ENCODE data around the gene NUMA1. TPM values are rescaled to one million over a fixed set of nuclear protein-coding genes. Genes with fewer than 3 reads are reported as not detected.

The NUMA1 gene
- total RNA-seq, 3 donors from 2014 or later (not counting 1 experiment from before 2014, with no cell fraction given) = 261 to 290 (median 262) TPM

- H3K36me3 Mint-ChIP-seq = no peaks in the 10 kb centered on the region
- Histone ChIP-seq H3K4me1 (ENCODE audit: control insufficient read depth, insufficient read depth, low read length) (peaks cover 25% of the 10 kb centered on the region), H3K27ac (ENCODE audit: low read length) (no peak within 1 kb of the TSS), H3K9me3 (ENCODE audit: control insufficient read depth, insufficient read depth, low read length) (no peaks in the 10 kb centered on the region), H3K27me3 (ENCODE audit: control insufficient read depth, insufficient read depth, low read length) (no peaks in the 10 kb centered on the region), H3K4me3 (ENCODE audit: low read length) (no peak within 1 kb of the TSS), H3K36me3 (ENCODE audit: control insufficient read depth, insufficient read depth, low read length) (peaks cover 2% of the 10 kb centered on the region)
- 97% methylated on average over 14 of the region's 14 CpGs for WGBS (ENCODE audit: insufficient coverage)
- H3K27me3 Mint-ChIP-seq (ENCODE audit: low read depth in 2 of 2) = no peaks in the 10 kb centered on the region
- no peak within 1 kb of the TSS for H3K4me3 Mint-ChIP-seq
- no peak for ATAC-seq
- no peak for DNase-seq
- peak within 1 kb of the TSS; percentile 89 to 91 for H3K27ac Mint-ChIP-seq
- peaks cover 35 to 36% of the 10 kb centered on the region in 2 donors for H3K4me1 Mint-ChIP-seq
- TF ChIP-seq CTCF (IDR thresholded peaks at IDR 0.05) = no peak
- H3K9me3 Mint-ChIP-seq = no peaks in the 10 kb centered on the region
- intact Hi-C loops (cut with micrococcal nuclease) = no loop called here
Measured at GRCh38 chr11:72105888-72106287, 25.5 kb upstream of the NUMA1 start, which contains the start of gene TOMT. Gene TOMT (plus strand): TSS chr11:72105924. CDS start chr11:72105952, 28 bp downstream.

DNA sequence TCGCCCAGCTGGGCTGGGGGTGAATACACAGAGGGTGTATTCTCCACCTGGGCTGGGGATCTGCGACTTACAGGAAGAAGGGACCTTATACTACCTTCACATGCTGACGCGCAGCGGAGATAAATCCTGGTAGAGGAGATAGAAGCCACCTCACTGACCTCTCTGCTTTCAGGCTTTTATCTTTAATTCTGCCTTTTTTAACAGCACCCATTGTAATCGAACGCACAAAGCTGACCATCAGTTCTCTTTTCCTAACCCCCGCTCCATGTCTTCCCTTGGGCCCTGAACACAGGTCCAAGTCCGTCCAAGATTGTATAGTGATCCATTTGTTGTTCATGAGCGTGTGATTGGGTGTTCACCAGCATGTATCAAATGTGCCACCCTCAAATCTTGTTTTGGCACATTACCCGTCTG lies 23.4 kb upstream of the NUMA1 start:
- DNase-seq = no peak
- H3K36me3 ChIP-seq (ENCODE audit: control insufficient read depth, insufficient read depth, low read length) = peaks cover 6% of the 10 kb centered on the region
- peak overlapping the region; percentile 87 for H3K27ac ChIP-seq (ENCODE audit: low read length)
- intact Hi-C loops (cut with micrococcal nuclease) = loop anchor here (1.0 kb wide), 2 partner anchors 9 to 23 kb away; partner anchors contain the start of genes ANAPC15, LRRC51 and NUMA1
- H3K27me3 ChIP-seq (ENCODE audit: control insufficient read depth, insufficient read depth, low read length) = no peaks in the 10 kb centered on the region
- TF ChIP-seq CTCF (IDR thresholded peaks at IDR 0.05) = no peak
- Mint-ChIP-seq H3K36me3 (no peaks in the 10 kb centered on the region), H3K4me1 (peaks cover 43 to 45% of the 10 kb centered on the region in 2 donors), H3K27ac (peak overlapping the region; percentile 89 to 91), H3K9me3 (no peaks in the 10 kb centered on the region), H3K27me3 (ENCODE audit: low read depth in 2 of 2) (no peaks in the 10 kb centered on the region), H3K4me3 (peak overlapping the region; percentile 94)
- H3K4me1 ChIP-seq (ENCODE audit: control insufficient read depth, insufficient read depth, low read length) = peaks cover 31% of the 10 kb centered on the region
- H3K9me3 ChIP-seq (ENCODE audit: control insufficient read depth, insufficient read depth, low read length) = no peaks in the 10 kb centered on the region
- ATAC-seq = no peak
- H3K4me3 ChIP-seq (ENCODE audit: low read length) = peak overlapping the region; percentile 84
- WGBS (ENCODE audit: insufficient coverage) = 85% methylated on average over 10 of the region's 11 CpGs

DNA sequence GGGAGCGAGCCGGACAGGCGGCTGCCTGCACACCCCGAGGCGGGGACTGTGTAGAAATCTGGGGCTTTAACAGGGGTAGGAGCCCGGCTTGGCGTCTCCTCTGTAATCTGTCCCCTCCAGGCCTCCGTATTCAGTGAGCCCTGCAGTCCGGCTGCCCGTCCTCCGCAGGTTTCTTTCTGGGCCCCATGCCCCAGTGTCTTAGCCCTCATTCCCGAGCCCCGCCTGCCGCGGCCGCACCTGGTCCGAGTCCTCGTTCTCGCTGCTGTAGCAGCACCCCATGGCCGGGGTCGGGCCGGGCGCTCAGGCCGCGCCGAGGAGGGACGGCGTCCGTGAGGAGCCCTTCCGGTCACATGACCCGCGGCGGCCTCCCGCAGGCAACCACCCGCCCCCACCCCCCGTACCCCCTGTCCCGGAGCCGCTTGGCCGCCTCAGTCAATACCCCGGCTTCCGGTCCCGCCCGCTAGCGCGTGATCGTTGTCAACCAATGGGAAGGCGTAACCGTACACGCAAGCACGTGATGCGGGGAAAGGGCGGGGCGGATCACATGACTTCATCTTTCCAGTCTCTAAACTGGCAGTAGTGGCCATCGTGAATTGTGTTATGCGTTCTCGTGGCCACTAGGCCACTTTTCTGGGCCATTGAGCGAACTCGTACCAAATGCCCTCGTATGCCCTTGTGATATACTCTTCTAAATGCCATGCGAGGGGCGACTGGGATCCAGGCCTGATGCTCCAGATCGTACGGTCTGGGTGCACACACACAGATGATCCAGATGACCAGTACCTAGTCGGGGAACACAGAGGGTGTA lies 22.8 kb upstream of the NUMA1 start, which contains the start of gene LAMTOR1:
Gene LAMTOR1 (minus strand): TSS at position 352 of the 808 bp plus-strand sequence. CDS start 73 bp downstream, at position 279.
- no peaks in the 10 kb centered on the region for H3K27me3 ChIP-seq (ENCODE audit: control insufficient read depth, insufficient read depth, low read length)
- H3K4me3 Mint-ChIP-seq = peak within 1 kb of the TSS; percentile 94
- peak; percentile 45 for TF ChIP-seq CTCF (IDR thresholded peaks at IDR 0.05)
- no peaks in the 10 kb centered on the region for H3K27me3 Mint-ChIP-seq (ENCODE audit: low read depth in 2 of 2)
- 5% methylated on average over 63 of the region's 64 CpGs for WGBS (ENCODE audit: insufficient coverage)
- peak within 1 kb of the TSS; percentile 84 for H3K4me3 ChIP-seq (ENCODE audit: low read length)
- no peaks in the 10 kb centered on the region for H3K9me3 Mint-ChIP-seq
- peak within 1 kb of the TSS; percentile 90 for H3K27ac ChIP-seq (ENCODE audit: low read length)
- H3K27ac Mint-ChIP-seq = peak within 1 kb of the TSS; percentile 89 to 91
- DNase-seq (peak; percentile 97 to 99), ATAC-seq (peak; percentile 95 to 98 (median 98))
- intact Hi-C loops (cut with micrococcal nuclease) = loop anchor here (1.0 kb wide), 2 partner anchors 9 to 23 kb away; partner anchors contain the start of genes ANAPC15, LRRC51 and NUMA1
- H3K9me3 ChIP-seq (ENCODE audit: control insufficient read depth, insufficient read depth, low read length) = no peaks in the 10 kb centered on the region
- no peaks in the 10 kb centered on the region for H3K36me3 Mint-ChIP-seq
- H3K4me1 ChIP-seq (ENCODE audit: control insufficient read depth, insufficient read depth, low read length) = peaks cover 31% of the 10 kb centered on the region
- peaks cover 12% of the 10 kb centered on the region for H3K36me3 ChIP-seq (ENCODE audit: control insufficient read depth, insufficient read depth, low read length)
- H3K4me1 Mint-ChIP-seq = peaks cover 43 to 45% of the 10 kb centered on the region in 2 donors
